Measurements from ENCODE around the gene STK32A.

DNA sequence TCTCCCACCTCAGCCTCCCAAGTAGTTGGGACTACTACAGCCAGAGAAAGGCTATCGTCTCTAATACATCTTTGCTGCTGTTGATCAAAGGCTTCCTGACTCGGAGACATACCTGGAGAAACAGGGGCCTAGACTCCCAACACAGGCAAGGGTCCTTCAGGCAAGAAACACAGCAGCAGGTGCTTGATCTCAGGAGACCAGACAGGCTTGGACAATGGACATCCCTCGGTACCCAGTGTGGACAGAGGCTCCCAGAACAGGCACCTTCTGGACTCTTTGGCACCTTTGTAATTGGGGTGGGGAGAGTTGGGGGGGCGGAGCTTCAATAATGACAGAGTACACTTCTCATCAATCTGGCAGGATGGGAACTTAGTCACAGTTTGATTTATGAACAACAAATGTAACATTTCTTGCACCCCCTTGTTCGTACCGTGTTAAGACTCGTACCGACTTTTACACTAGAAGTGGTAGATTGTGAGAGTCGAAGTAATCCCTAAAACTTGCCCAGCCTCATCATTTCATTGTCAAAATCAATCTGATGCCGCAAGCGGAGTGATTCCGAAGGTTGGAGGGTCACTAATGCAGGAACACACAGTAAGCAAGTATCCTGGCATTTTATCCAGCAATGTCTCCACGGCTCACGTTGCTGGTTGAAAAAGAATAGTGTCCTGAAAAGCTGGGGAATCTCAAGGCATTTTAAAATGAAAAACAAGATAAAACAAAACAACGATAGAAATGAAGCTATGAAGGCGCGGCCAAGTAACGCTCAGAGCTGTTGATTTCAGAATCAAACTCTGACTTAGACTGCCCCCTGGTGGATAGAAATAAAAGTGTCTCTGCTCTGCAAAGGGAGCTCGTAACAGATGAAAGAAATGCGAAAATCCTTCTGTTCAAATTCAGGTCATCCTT, 46.4 kb upstream of the STK32A start:
- TF ChIP-seq, protein P1, sequence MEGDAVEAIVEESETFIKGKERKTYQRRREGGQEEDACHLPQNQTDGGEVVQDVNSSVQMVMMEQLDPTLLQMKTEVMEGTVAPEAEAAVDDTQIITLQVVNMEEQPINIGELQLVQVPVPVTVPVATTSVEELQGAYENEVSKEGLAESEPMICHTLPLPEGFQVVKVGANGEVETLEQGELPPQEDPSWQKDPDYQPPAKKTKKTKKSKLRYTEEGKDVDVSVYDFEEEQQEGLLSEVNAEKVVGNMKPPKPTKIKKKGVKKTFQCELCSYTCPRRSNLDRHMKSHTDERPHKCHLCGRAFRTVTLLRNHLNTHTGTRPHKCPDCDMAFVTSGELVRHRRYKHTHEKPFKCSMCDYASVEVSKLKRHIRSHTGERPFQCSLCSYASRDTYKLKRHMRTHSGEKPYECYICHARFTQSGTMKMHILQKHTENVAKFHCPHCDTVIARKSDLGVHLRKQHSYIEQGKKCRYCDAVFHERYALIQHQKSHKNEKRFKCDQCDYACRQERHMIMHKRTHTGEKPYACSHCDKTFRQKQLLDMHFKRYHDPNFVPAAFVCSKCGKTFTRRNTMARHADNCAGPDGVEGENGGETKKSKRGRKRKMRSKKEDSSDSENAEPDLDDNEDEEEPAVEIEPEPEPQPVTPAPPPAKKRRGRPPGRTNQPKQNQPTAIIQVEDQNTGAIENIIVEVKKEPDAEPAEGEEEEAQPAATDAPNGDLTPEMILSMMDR (IDR thresholded peaks at IDR 0.05 in 2 of 3, conservative IDR thresholded peaks at IDR 0.05 in 1 of 3; ENCODE audit: borderline replicate concordance in 1 of 3, insufficient read depth in 1 of 3, low read depth in 2 of 3, low read length in 2 of 3): peak; percentile 65 to 88 (median 71)
- no peak for TF ChIP-seq POLR2A (IDR thresholded peaks at IDR 0.05; ENCODE audit: borderline replicate concordance, extremely low read depth, insufficient read depth, insufficient read length)
- TF ChIP-seq FOSL1 (IDR thresholded peaks at IDR 0.05; ENCODE audit: low read depth): no peak
- TF ChIP-seq POLR2AphosphoS5 (IDR thresholded peaks at IDR 0.05; ENCODE audit: low read depth, low read length): no peak
- TF ChIP-seq YY1 (IDR thresholded peaks at IDR 0.05; ENCODE audit: extremely low read depth, insufficient replicate concordance, low read depth, low read length): no peak
- TF ChIP-seq EZH2 (IDR thresholded peaks at IDR 0.05): no peak
- TF ChIP-seq, protein P2, sequence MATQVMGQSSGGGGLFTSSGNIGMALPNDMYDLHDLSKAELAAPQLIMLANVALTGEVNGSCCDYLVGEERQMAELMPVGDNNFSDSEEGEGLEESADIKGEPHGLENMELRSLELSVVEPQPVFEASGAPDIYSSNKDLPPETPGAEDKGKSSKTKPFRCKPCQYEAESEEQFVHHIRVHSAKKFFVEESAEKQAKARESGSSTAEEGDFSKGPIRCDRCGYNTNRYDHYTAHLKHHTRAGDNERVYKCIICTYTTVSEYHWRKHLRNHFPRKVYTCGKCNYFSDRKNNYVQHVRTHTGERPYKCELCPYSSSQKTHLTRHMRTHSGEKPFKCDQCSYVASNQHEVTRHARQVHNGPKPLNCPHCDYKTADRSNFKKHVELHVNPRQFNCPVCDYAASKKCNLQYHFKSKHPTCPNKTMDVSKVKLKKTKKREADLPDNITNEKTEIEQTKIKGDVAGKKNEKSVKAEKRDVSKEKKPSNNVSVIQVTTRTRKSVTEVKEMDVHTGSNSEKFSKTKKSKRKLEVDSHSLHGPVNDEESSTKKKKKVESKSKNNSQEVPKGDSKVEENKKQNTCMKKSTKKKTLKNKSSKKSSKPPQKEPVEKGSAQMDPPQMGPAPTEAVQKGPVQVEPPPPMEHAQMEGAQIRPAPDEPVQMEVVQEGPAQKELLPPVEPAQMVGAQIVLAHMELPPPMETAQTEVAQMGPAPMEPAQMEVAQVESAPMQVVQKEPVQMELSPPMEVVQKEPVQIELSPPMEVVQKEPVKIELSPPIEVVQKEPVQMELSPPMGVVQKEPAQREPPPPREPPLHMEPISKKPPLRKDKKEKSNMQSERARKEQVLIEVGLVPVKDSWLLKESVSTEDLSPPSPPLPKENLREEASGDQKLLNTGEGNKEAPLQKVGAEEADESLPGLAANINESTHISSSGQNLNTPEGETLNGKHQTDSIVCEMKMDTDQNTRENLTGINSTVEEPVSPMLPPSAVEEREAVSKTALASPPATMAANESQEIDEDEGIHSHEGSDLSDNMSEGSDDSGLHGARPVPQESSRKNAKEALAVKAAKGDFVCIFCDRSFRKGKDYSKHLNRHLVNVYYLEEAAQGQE (IDR thresholded peaks at IDR 0.05; ENCODE audit: low read depth): no peak
- TF ChIP-seq SRF (IDR thresholded peaks at IDR 0.05; ENCODE audit: low read depth): no peak
- no peak for TF ChIP-seq ZFX (IDR thresholded peaks at IDR 0.05)
- no peak for TF ChIP-seq SP1 (IDR thresholded peaks at IDR 0.05; ENCODE audit: low read depth)
- TF ChIP-seq MAX (IDR thresholded peaks at IDR 0.05): no peak
- no peak for TF ChIP-seq SIN3A (IDR thresholded peaks at IDR 0.05; ENCODE audit: low read depth)
- TF ChIP-seq EZH2phosphoT487 (IDR thresholded peaks at IDR 0.05; ENCODE audit: borderline replicate concordance): no peak
